Measurements from ENCODE around the gene WTIP. TPM values are rescaled to one million over a fixed set of nuclear protein-coding genes. Genes with fewer than 3 reads are reported as not detected.

The WTIP gene
- total RNA-seq, 4 donors from 2014 or later = 14.1 to 22.1 (median 16.7) TPM

- Histone ChIP-seq H3K9me3 (no peaks in the 10 kb centered on the region), H3K27me3 (no peaks in the 10 kb centered on the region), H3K36me3 (peaks cover 22 to 27% of the 10 kb centered on the region in 2 donors), H3K27ac (no peak overlapping the region), H3K4me3 (replicated peaks in 1 of 3) (no peak overlapping the region), H3K4me1 (no peaks in the 10 kb centered on the region)
- intact Hi-C loops (cut with DNase I) = no loop called here
- TF ChIP-seq CTCF (IDR thresholded peaks at IDR 0.05) (no peak), POLR2A (IDR thresholded peaks at IDR 0.05) (no peak)
- no peak for DNase-seq
- WGBS, 2 donors = 93 to 97% methylated on average over 8 to 11 of the region's 11 CpGs
Measured at GRCh38 chr19:34494601-34495000, 13.0 kb downstream of the WTIP start.

GRCh38 chr19:34495416-34495815 is 13.9 kb downstream of the WTIP start:
- Histone ChIP-seq H3K9me3 (no peaks in the 10 kb centered on the region), H3K4me1 (no peaks in the 10 kb centered on the region), H3K36me3 (peaks cover 22 to 27% of the 10 kb centered on the region in 2 donors), H3K27me3 (no peaks in the 10 kb centered on the region), H3K27ac (no peak overlapping the region), H3K4me3 (replicated peaks in 1 of 3) (no peak overlapping the region)
- 96 to 98% methylated on average over 15 to 18 of the region's 18 CpGs for WGBS, 2 donors
- no peak for DNase-seq
- intact Hi-C loops (cut with DNase I) = no loop called here
- TF ChIP-seq POLR2A (IDR thresholded peaks at IDR 0.05) (no peak), CTCF (IDR thresholded peaks at IDR 0.05) (no peak)

GRCh38 chr19:34497112-34497805 is 15.7 kb downstream of the WTIP start:
- H3K27me3 ChIP-seq = no peaks in the 10 kb centered on the region
- H3K4me1 ChIP-seq = peaks cover 0 to 4% of the 10 kb centered on the region in 2 donors
- H3K4me3 ChIP-seq (replicated peaks in 1 of 3) = no peak overlapping the region
- no peaks in the 10 kb centered on the region for H3K9me3 ChIP-seq
- no peak for DNase-seq
- H3K36me3 ChIP-seq = peaks cover 20 to 27% of the 10 kb centered on the region in 2 donors
- TF ChIP-seq POLR2A (IDR thresholded peaks at IDR 0.05) = no peak
- TF ChIP-seq CTCF (IDR thresholded peaks at IDR 0.05) = no peak
- WGBS, 2 donors = 94% methylated on average over 15 of the region's 15 CpGs
- intact Hi-C loops (cut with DNase I) = no loop called here
- no peak overlapping the region for H3K27ac ChIP-seq

GRCh38 chr19:34499155-34499834 is 17.7 kb downstream of the WTIP start:
- no peak overlapping the region for H3K27ac ChIP-seq
- WGBS, 2 donors = 89 to 90% methylated on average over 13 of the region's 13 CpGs

More at GRCh38 chr19:34499155-34499834, 17.7 kb downstream of the WTIP start:
- Histone ChIP-seq H3K27me3 (no peaks in the 10 kb centered on the region), H3K36me3 (peaks cover 11 to 14% of the 10 kb centered on the region in 2 donors), H3K9me3 (no peaks in the 10 kb centered on the region), H3K4me3 (replicated peaks in 1 of 3) (no peak overlapping the region), H3K4me1 (peaks cover 0 to 4% of the 10 kb centered on the region in 2 donors)
- intact Hi-C loops (cut with DNase I) = no loop called here
- DNase-seq = no peak
- TF ChIP-seq POLR2A (IDR thresholded peaks at IDR 0.05) (no peak), CTCF (IDR thresholded peaks at IDR 0.05) (no peak)

Data from thyroid gland (tissue), 4 donors.